Loucy (cell line): ENCODE results near the gene KDM6B.

Experiments
- H2AFZ ChIP-seq: fragments of 200-600 bp; sonication (generic); 2 replicates; pipeline ENCODE4 v1.6.0; 2016; ENCODE audit warnings: antibody characterized with exemption, mild to moderate bottlenecking, low read length, moderate library complexity
- H3F3A ChIP-seq: fragments of 200-600 bp; 2 replicates; pipeline ENCODE4 v1.6.0; 2016; ENCODE audit warnings: antibody characterized with exemption, low read depth, mild to moderate bottlenecking
- H3K27me3 ChIP-seq: fragments of 200-600 bp; sonication (generic); 2 replicates; pipeline ENCODE4 v1.6.1; 2014; ENCODE audit warnings: low read length, mild to moderate bottlenecking; ENCODE audit not compliant: insufficient read depth, poor library complexity, severe bottlenecking
- H3K36me3 ChIP-seq: fragments of 200-600 bp; sonication (generic); 2 replicates; pipeline ENCODE4 v1.6.1; 2016; ENCODE audit warnings: low read length; ENCODE audit not compliant: insufficient read depth
- H3K4me1 ChIP-seq: fragments of 200-600 bp; sonication (generic); 2 replicates; pipeline ENCODE4 v1.5.1; 2014; ENCODE audit warnings: low read length, mild to moderate bottlenecking; ENCODE audit not compliant: insufficient read depth, poor library complexity, severe bottlenecking
- H3K4me2 ChIP-seq: fragments of 200-600 bp; sonication (generic); 2 replicates; pipeline ENCODE4 v1.6.0; 2014; ENCODE audit warnings: antibody characterized with exemption, low read length, low read depth, mild to moderate bottlenecking; ENCODE audit not compliant: poor library complexity, severe bottlenecking
- H3K4me3 ChIP-seq: fragments of 200-600 bp; sonication (generic); 2 replicates; pipeline ENCODE4 v1.5.1; 2014; ENCODE audit warnings: low read length, mild to moderate bottlenecking, mixed read lengths; ENCODE audit not compliant: poor library complexity, severe bottlenecking
- H3K79me2 ChIP-seq: fragments of 200-600 bp; sonication (generic); 2 replicates; pipeline ENCODE4 v1.6.1; 2014; ENCODE audit warnings: low read length; ENCODE audit not compliant: insufficient read depth
- H3K9ac ChIP-seq: fragments of 200-600 bp; sonication (generic); 2 replicates; pipeline ENCODE4 v1.6.0; 2014; ENCODE audit warnings: mild to moderate bottlenecking, low read depth, low read length, moderate library complexity; ENCODE audit not compliant: poor library complexity, severe bottlenecking
- H3K9me2 ChIP-seq: fragments of 200-600 bp; sonication (generic); replicated peaks from 2 replicates; pipeline ENCODE4 v1.6.1; 2016; ENCODE audit warnings: low read depth, low read length, mixed read lengths
- H3K9me3 ChIP-seq: fragments of 200-600 bp; sonication (generic); 2 replicates; pipeline ENCODE4 v1.6.1; 2014; ENCODE audit warnings: mild to moderate bottlenecking, antibody characterized with exemption, low read length, low read depth; ENCODE audit not compliant: insufficient read depth
- H4K20me1 ChIP-seq: fragments of 200-600 bp; sonication (generic); 2 replicates; pipeline ENCODE4 v1.6.0; 2014; ENCODE audit warnings: antibody characterized with exemption, low read length, mild to moderate bottlenecking; ENCODE audit not compliant: insufficient read depth, poor library complexity, severe bottlenecking
- CTCF ChIP-seq: fragments of 200-600 bp; sonication (generic); conservative IDR thresholded peaks from 2 replicates; pipeline ENCODE4 v1.5.1; 2014; ENCODE audit warnings: mild to moderate bottlenecking, antibody characterized with exemption, low read length
- EZH2phosphoT487 ChIP-seq: fragments of 200-600 bp; IDR thresholded peaks from 2 replicates; pipeline ENCODE4 v1.6.1; 2018; ENCODE audit warnings: antibody characterized with exemption, mild to moderate bottlenecking, moderate library complexity, borderline replicate concordance

KDM6B gene

DNA sequence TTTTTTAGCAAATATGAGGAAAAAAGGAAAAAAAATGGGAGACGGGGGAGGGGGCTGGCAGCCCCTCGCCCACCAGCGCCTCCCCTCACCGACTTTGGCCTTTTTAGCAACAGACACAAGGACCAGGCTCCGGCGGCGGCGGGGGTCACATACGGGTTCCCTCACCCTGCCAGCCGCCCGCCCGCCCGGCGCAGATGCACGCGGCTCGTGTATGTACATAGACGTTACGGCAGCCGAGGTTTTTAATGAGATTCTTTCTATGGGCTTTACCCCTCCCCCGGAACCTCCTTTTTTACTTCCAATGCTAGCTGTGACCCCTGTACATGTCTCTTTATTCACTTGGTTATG, 19.6 kb downstream of the KDM6B start:
- no peak for TF ChIP-seq EZH2phosphoT487
- no peak for TF ChIP-seq CTCF

DNA sequence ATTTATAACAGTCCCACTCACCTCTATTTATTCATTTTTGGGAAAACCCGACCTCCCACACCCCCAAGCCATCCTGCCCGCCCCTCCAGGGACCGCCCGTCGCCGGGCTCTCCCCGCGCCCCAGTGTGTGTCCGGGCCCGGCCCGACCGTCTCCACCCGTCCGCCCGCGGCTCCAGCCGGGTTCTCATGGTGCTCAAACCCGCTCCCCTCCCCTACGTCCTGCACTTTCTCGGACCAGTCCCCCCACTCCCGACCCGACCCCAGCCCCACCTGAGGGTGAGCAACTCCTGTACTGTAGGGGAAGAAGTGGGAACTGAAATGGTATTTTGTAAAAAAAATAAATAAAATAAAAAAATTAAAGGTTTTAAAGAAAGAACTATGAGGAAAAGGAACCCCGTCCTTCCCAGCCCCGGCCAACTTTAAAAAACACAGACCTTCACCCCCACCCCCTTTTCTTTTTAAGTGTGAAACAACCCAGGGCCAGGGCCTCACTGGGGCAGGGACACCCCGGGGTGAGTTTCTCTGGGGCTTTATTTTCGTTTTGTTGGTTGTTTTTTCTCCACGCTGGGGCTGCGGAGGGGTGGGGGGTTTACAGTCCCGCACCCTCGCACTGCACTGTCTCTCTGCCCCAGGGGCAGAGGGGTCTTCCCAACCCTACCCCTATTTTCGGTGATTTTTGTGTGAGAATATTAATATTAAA, 20.2 kb downstream of the KDM6B start:
- Histone ChIP-seq H3K79me2 (0 out of 2 replicates have a peak, but pooled peaks cover 8% of the 10 kb centered on the region), H4K20me1 (peaks cover 16% of the 10 kb centered on the region), H3K4me2 (no peak overlapping the region), H3F3A (no peaks in the 10 kb centered on the region), H3K9me3 (no peaks in the 10 kb centered on the region), H3K4me1 (peaks cover 19% of the 10 kb centered on the region), H3K9ac (no peak overlapping the region), H3K36me3 (peaks cover 39% of the 10 kb centered on the region; the same call in 1 of the 2 replicates), H2AFZ (no peak overlapping the region), H3K27me3 (no peaks in the 10 kb centered on the region), H3K9me2 (no peaks in the 10 kb centered on the region), H3K4me3 (no peak overlapping the region)
- TF ChIP-seq EZH2phosphoT487, result no peak
- no peak for TF ChIP-seq CTCF

More for the DNA sequence above, 19.6 kb downstream of the KDM6B start:
- Histone ChIP-seq H3K4me2 (no peak overlapping the region), H3K9me2 (no peaks in the 10 kb centered on the region), H4K20me1 (peaks cover 16% of the 10 kb centered on the region), H3K36me3 (peaks cover 45% of the 10 kb centered on the region; the same call in 1 of the 2 replicates), H3K4me1 (peaks cover 19% of the 10 kb centered on the region), H3K9ac (no peak overlapping the region), H3F3A (no peaks in the 10 kb centered on the region), H3K27me3 (no peaks in the 10 kb centered on the region), H3K9me3 (no peaks in the 10 kb centered on the region), H3K79me2 (0 out of 2 replicates have a peak, but pooled peaks cover 7% of the 10 kb centered on the region), H2AFZ (no peak overlapping the region), H3K4me3 (no peak overlapping the region)

GRCh38 chr17:7854851-7855659, 21.0 kb downstream of the KDM6B start, which contains the start of gene TMEM88:
TMEM88 (plus strand) TSS chr17:7855066; CDS start chr17:7855075, 9 bp downstream.
- peak within 1 kb of the TSS; percentile 71 for H3K9ac ChIP-seq
- no peak within 1 kb of the TSS for H2AFZ ChIP-seq
- H3F3A ChIP-seq, result no peaks in the 10 kb centered on the region
- no peaks in the 10 kb centered on the region for H3K9me2 ChIP-seq
- TF ChIP-seq EZH2phosphoT487 (no peak), CTCF (no peak)
- H3K36me3 ChIP-seq, result peaks cover 31% of the 10 kb centered on the region; the same call in 1 of the 2 replicates
- 0 out of 2 replicates have a peak, but pooled peaks cover 14% of the 10 kb centered on the region for H3K79me2 ChIP-seq
- no peak within 1 kb of the TSS for H3K4me3 ChIP-seq
- no peaks in the 10 kb centered on the region for H3K9me3 ChIP-seq
- H3K4me2 ChIP-seq, result no peak within 1 kb of the TSS
- peaks cover 19% of the 10 kb centered on the region for H3K4me1 ChIP-seq
- no peaks in the 10 kb centered on the region for H3K27me3 ChIP-seq
- peaks cover 13% of the 10 kb centered on the region for H4K20me1 ChIP-seq
